Heart left ventricle (tissue), 13 donors: Measurements from ENCODE around the gene ZNF557.
"Not testable (repeated sequence)": the region's sequence is repeated elsewhere in the genome, so short reads cannot be mapped to it uniquely, and the experiment has no call there.

Source experiments
- CTCF ChIP-seq, 12 donors: fragments of 200-600 bp; sonication (generic) in 4 of 12; IDR thresholded peaks; one replicate each; pipeline versions ENCODE4 v1.5.0 to v1.8.0; 2018 to 2022; ENCODE audit warnings: antibody characterized with exemption in 12 of 12, mild to moderate bottlenecking in 5 of 12
- POLR2A ChIP-seq, 2 donors: fragments of 450-650 bp; IDR thresholded peaks; one replicate each; pipeline ENCODE4 v1.6.1; 2017; ENCODE audit warnings: antibody characterized with exemption in 2 of 2, mild to moderate bottlenecking in 2 of 2, moderate library complexity in 2 of 2
- donor health status: ischemic (EF 13 %, LVEDD 7.1; RV severe dilation, severe dysfunction).
- donor health status: DM: no; HTN: yes; CAD: no.
- donor health status: DM: no; HTN: no; CAD: no.
- donor health status: ischemic (EF 25% LVEDD 6.9; RV normal size, moderate dysfunction).
- donor health status: ischemic (EF 25% LVEDD 5.7; RV mildly dilated, moderate dysfunction).
- donor health status: ischemic (EF 35%, LVEDD 5.7; RV mildly dilated, moderate dysfunction).
- donor health status: nonischemic (EF 11% LVEDD 7.7; RV severe dilation, severe dysfunction).
- donor health status: DM: yes; HTN: yes; CAD: no.
- donor health status: PGD.
- donor health status: ischemic (EF 29% LVEDD 5.4; RV normal size, mild dysfunction).
- donor health status: nonischemic (EF 23%, LVEDD 6.1; RV moderate dilation, normal function).

GRCh38 chr19:7058576-7058975, 10.9 kb upstream of the ZNF557 start, which contains the start of gene MBD3L3:
- TF ChIP-seq CTCF, POLR2A (IDR thresholded peaks at IDR 0.05): not testable (repeated sequence)
